ENCODE results near the gene CCBE1.

- TF ChIP-seq CTCF (conservative IDR thresholded peaks at IDR 0.05) = peak; percentile 20; the same call in 1 of the 2 replicates
- no peak for TF ChIP-seq ZFX (IDR thresholded peaks at IDR 0.05)
Observed at GRCh38 chr18:59646228-59646962, 50.8 kb downstream of the CCBE1 start.

Data from C4-2B (cell line).